Adrenal gland (tissue), 12 donors: ENCODE measurements around the gene DIAPH3. TPM values are rescaled to one million over a fixed set of nuclear protein-coding genes. Genes with fewer than 3 reads are reported as not detected.
"Not testable (repeated sequence)": the region's sequence is repeated elsewhere in the genome, so short reads cannot be mapped to it uniquely, and the experiment has no call there.

ENCODE experiments used
- DNase-seq, 7 donors: peaks; one replicate each; pipeline ENCODE4 v3.0.0-alpha.2; 2019 to 2020
- H3K27ac ChIP-seq, 5 donors: fragments of 200-600 bp; sonication (generic) in 4 of 5; 1 replicate in 3 of 5; 2 replicates in 2 of 5; pipeline versions ENCODE4 v1.5.1 to v1.8.0; 2016 to 2020; ENCODE audit warnings: mild to moderate bottlenecking in 1 of 5
- H3K27me3 ChIP-seq: fragments of 200-600 bp; 2 replicates; pipeline ENCODE4 v1.8.0; 2021
- H3K36me3 ChIP-seq, 2 donors: fragments of 200-600 bp; replicated peaks in 1 of 2; 1 replicate in 1 of 2; 2 replicates in 1 of 2; pipeline versions ENCODE4 v1.5.1 to v1.8.0; 2018 to 2022
- H3K4me1 ChIP-seq, 2 donors: fragments of 200-600 bp; replicated peaks in 1 of 2; 1 replicate in 1 of 2; 2 replicates in 1 of 2; pipeline versions ENCODE4 v1.5.1 to v1.8.0; 2018 to 2021
- H3K4me3 ChIP-seq, 4 donors: fragments of 200-600 bp; sonication (generic) in 3 of 4; one replicate each; pipeline ENCODE4 v1.5.1; 2016 to 2018
- H3K9me3 ChIP-seq, 3 donors: fragments of 200-600 bp; sonication (generic) in 1 of 3; replicated peaks in 1 of 3; 1 replicate in 2 of 3; 2 replicates in 1 of 3; pipeline versions ENCODE4 v1.5.1 to v1.8.0; 2016 to 2021
- POLR2A ChIP-seq, 2 donors: fragments of 450-650 bp; IDR thresholded peaks; one replicate each; pipeline ENCODE4 v1.6.1; 2017; ENCODE audit warnings: antibody characterized with exemption in 2 of 2, mild to moderate bottlenecking in 2 of 2, moderate library complexity in 1 of 2
- WGBS, 4 donors: extraction: QIAGEN DNeasy Blood & Tissue Kit in 2 of 4; methylation state at CpG; one replicate each; pipeline versions ENCODE4 v1.1.5 to v1.1.7; 2013 to 2017; 5-methylcytosine and 5-hydroxymethylcytosine counted together
- intact Hi-C, 2 donors: fragments of 100-400 bp; cut with DNase I; formaldehyde crosslinking; loops; one replicate each; pipeline versions ENCODE4 v1.14.1 to v1.15.0; 2022 to 2023
- polyA plus RNA-seq, 3 donors: library from polyadenylated mRNA; stranded (reverse); fragments of 200-250 nt in 2 of 3; fragments of 350-450 nt in 1 of 3; fragmentation: Illumina TruSeq in 1 of 3; extraction: RNeasy Lipid Tissue Mini Kit (QIAGEN cat#74804) in 1 of 3; gene quantifications; one replicate each; pipeline ENCODE4 v1.2.3, GENCODE V29; 2013 to 2014
- total RNA-seq, 9 donors: library from RNA; depleted of rRNA in 4 of 9; stranded (reverse); fragments of >200 nt in 4 of 9; fragments of 120-200 nt in 1 of 9; fragmentation: NEBNext Ultra II Directional in 1 of 9; extraction: Animal tissue kit (Norgen Biotek cat#: 25700) in 1 of 9; gene quantifications; one replicate each; pipeline versions ENCODE4 v1.1.0 to v1.2.4, GENCODE V29; 2013 to 2023
- TF ChIP-seq, protein P1 (sequence below), 6 experiments: fragments of 450-650 bp in 4 of 6; fragments of 200-600 bp in 2 of 6; sonication (generic) in 1 of 6; IDR thresholded peaks; 1 replicate in 5 of 6; 2 replicates in 1 of 6; pipeline versions ENCODE4 v1.5.1 to v1.8.0; 2016 to 2021; ENCODE audit warnings: antibody characterized with exemption in 6 of 6, mild to moderate bottlenecking in 2 of 6, moderate library complexity in 1 of 6
- donor health status: healthy with polysubstance abuse.
- donor health status: Bipolar disorder and iron deficiency.
- donor health status: DM: yes; HTN: yes; CAD: no.
- donor health status: DM: no; HTN: no; CAD: no.
- donor health status: DM: no; HTN: no; CAD: no.
- donor health status: DM: yes; HTN: yes; CAD: no.

DIAPH3 gene
- total and polyA plus RNA-seq, 12 donors = 0.07 to 4.2 (median 0.42) TPM; not detected in 3

DNA sequence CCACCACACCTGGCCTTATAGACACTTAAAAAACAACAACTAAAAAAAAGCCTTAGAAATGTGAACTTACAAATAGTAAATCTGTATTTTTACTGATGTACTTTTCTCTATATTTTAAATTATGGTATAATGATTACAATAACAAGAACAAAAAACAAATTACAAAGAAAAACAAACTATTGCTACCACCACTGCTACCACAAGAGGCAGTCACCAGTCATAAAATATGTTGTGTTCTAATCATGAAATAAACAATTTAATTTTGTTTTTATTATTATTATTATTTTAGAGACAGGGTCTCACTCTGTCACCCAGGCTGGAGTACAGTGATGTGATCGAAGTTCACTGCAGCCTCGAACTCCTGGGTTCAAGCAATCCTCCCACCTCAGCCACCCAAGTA, 72.2 kb downstream of the DIAPH3 start:
- H3K36me3 ChIP-seq = no peaks in the 10 kb centered on the region
- H3K4me3 ChIP-seq = no peak overlapping the region
- H3K27me3 ChIP-seq = no peaks in the 10 kb centered on the region
- TF ChIP-seq, protein P1, sequence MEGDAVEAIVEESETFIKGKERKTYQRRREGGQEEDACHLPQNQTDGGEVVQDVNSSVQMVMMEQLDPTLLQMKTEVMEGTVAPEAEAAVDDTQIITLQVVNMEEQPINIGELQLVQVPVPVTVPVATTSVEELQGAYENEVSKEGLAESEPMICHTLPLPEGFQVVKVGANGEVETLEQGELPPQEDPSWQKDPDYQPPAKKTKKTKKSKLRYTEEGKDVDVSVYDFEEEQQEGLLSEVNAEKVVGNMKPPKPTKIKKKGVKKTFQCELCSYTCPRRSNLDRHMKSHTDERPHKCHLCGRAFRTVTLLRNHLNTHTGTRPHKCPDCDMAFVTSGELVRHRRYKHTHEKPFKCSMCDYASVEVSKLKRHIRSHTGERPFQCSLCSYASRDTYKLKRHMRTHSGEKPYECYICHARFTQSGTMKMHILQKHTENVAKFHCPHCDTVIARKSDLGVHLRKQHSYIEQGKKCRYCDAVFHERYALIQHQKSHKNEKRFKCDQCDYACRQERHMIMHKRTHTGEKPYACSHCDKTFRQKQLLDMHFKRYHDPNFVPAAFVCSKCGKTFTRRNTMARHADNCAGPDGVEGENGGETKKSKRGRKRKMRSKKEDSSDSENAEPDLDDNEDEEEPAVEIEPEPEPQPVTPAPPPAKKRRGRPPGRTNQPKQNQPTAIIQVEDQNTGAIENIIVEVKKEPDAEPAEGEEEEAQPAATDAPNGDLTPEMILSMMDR (IDR thresholded peaks at IDR 0.05) = no peak
- TF ChIP-seq POLR2A (IDR thresholded peaks at IDR 0.05) = no peak
- H3K9me3 ChIP-seq = no peaks in the 10 kb centered on the region
- no peak overlapping the region for H3K27ac ChIP-seq
- no peaks in the 10 kb centered on the region for H3K4me1 ChIP-seq
- no peak for DNase-seq
- WGBS, 4 donors = 95 to 100% (median 96%) methylated on average over 2 of the region's 2 CpGs
- intact Hi-C loops = no loop called here

DNA sequence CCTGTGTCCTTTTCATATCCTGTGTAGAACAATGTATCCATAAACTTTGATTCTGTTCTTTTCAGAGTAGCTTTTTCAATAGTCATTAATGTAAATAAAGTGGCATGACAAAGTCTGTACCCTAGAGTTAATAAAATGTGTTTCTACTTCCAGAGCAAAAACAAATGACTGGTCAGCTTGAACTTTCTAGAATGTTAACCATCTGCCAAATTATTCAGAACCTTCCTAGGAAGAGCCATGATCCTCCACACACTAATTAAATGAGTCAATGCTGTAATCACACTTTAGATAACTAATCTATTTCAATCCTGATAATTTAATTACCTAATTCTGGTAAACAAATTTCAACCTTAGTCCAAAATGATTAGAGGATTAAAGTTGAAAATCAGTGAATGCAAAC, 73.2 kb downstream of the DIAPH3 start:
- intact Hi-C loops = no loop called here
- Histone ChIP-seq H3K27me3 (no peaks in the 10 kb centered on the region), H3K4me1 (no peaks in the 10 kb centered on the region), H3K27ac (no peak overlapping the region), H3K4me3 (no peak overlapping the region), H3K9me3 (no peaks in the 10 kb centered on the region), H3K36me3 (no peaks in the 10 kb centered on the region)
- no peak for DNase-seq
- no peak for TF ChIP-seq POLR2A (IDR thresholded peaks at IDR 0.05)
- TF ChIP-seq, protein P1 (IDR thresholded peaks at IDR 0.05) = no peak

DNA sequence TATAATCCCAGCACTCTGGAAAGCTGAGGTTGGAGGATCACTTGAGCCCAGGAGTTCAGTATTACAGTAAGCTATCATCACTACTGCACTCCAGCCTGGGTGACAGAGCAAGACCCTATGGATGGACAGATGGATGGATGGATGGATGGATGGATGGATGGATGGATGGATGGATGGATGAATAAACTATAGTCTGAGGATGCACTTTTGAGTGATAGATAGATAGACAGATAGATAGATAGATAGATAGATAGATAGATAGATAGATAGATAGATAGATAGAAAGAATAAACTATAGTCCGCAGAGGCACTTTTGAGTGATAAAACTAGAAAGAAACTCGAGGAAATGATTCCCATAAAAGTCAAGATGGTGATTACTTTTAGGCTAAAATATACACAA, 79.9 kb downstream of the DIAPH3 start:
- H3K9me3 ChIP-seq, H3K27ac ChIP-seq, H3K36me3 ChIP-seq, intact Hi-C loops, DNase-seq, H3K4me3 ChIP-seq, H3K4me1 ChIP-seq, H3K27me3 ChIP-seq: not testable (repeated sequence)
- 94 to 97% (median 95%) methylated on average over 2 of the region's 2 CpGs for WGBS, 4 donors

DNA sequence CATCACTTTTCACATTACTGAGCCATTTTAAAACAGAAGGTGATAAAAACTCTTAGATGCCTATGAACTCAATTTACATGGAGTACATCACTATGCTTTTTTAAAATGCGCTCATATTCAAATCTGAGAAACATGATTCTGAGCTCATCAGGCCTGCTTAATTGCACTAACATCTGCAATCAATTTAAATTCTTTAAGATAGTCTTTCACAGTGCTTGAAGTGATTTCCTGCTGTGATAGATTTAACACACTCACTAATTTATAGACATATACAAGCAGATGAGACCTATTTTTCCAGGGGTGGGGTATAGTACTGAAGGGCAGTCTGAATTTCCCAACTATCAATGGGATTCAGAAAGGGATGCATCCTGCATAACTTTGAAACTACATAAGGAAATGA, 82.9 kb downstream of the DIAPH3 start:
- 91 to 100% (median 99%) methylated on average over 1 of the region's 1 CpG for WGBS, 4 donors
- TF ChIP-seq, protein P1 (IDR thresholded peaks at IDR 0.05) = no peak
- no peak for TF ChIP-seq POLR2A (IDR thresholded peaks at IDR 0.05)
- Histone ChIP-seq H3K27me3 (no peaks in the 10 kb centered on the region), H3K27ac (no peak overlapping the region), H3K4me1 (no peaks in the 10 kb centered on the region), H3K9me3 (no peaks in the 10 kb centered on the region), H3K36me3 (no peaks in the 10 kb centered on the region), H3K4me3 (no peak overlapping the region)
- no peak for DNase-seq
- intact Hi-C loops = no loop called here

DNA sequence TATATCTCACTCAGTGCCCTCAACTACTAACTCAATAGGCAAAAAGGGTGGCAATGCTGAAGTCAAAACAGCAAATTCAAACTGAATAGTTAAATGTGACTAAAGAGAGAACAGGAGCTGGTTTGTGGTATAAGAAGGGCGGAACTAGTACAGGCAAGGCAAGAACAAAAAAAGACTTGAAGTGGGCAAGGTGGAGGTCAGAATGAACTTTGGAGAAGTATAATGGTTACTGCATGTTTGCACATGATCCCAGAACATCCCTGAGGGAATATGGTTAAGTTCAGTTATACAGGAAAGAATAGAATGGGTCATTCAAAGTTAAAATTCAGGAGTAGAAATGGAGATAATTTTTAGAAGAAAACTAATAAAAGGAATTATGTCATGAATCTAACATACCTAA, 85.5 kb downstream of the DIAPH3 start:
- H3K9me3 ChIP-seq = no peaks in the 10 kb centered on the region
- no peak for DNase-seq
- H3K4me3 ChIP-seq = no peak overlapping the region
- no peaks in the 10 kb centered on the region for H3K36me3 ChIP-seq
- no peaks in the 10 kb centered on the region for H3K27me3 ChIP-seq
- TF ChIP-seq, protein P1 (IDR thresholded peaks at IDR 0.05) = no peak
- TF ChIP-seq POLR2A (IDR thresholded peaks at IDR 0.05) = no peak
- intact Hi-C loops = no loop called here
- no peaks in the 10 kb centered on the region for H3K4me1 ChIP-seq
- H3K27ac ChIP-seq = no peak overlapping the region
- WGBS, 4 donors = 94 to 100% (median 97%) methylated on average over 1 of the region's 1 CpG
